ENCODE results near the gene ATP6V0B. TPM values are rescaled to one million over a fixed set of nuclear protein-coding genes. Genes with fewer than 3 reads are reported as not detected.

ATP6V0B gene
- 580 and 705 TPM in 2 replicates for polyA plus RNA-seq
- 239 and 250 TPM in 2 replicates for polyA minus RNA-seq

DNA sequence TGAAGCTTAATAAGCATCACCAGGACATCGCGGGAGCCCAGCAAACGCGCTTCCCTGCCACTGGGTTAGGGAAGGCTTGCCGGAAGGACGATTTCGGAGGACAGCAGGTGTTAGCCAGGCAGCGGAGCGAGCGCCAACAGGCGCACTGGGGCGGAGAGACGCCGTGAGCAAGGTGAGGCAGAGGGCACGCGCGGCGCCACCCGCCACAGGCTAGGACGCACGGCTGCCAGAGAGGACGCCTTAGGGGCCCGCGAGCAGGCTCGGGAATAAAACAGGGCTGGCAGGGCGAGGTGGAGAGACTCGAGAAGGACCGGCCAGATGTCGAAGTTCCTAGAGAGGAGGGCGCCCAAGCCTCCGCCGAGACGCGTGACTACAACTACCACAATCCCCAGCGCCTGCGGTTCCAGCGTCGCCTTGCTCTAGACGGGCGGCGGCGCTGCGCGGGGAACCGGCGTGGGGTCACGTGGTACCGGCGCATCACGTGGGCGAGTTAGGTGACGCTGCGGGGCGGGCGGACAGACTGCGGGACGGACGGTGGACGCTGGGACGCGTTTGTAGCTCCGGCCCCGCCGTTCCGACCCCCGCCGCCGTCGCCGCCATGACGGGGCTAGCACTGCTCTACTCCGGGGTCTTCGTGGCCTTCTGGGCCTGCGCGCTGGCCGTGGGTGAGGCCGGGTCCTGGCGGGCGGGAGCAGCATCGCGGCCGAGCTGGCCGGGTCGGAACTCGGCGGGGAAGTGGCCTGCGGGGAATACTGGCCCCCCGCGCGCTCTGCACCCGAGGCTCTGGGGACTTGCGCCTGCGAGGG, at the start of gene ATP6V0B:
ATP6V0B (plus strand) TSS at position 518 of the 806 bp plus-strand sequence; CDS start at position 599, 81 bp downstream.
- peak; percentile 75 for TF ChIP-seq EP300 (conservative IDR thresholded peaks at IDR 0.05; ENCODE audit: poor library complexity, severe bottlenecking)
- peak; percentile 99 for TF ChIP-seq POLR2AphosphoS5 (IDR thresholded peaks at IDR 0.05)
- TF ChIP-seq TAF1 (IDR thresholded peaks at IDR 0.05; ENCODE audit: low read depth) = peak; percentile 57
- peak; percentile 16 for TF ChIP-seq RAD21 (conservative IDR thresholded peaks at IDR 0.05)
- no peak for TF ChIP-seq SMC3 (conservative IDR thresholded peaks at IDR 0.05; ENCODE audit: poor library complexity)
- TF ChIP-seq MXI1 (conservative IDR thresholded peaks at IDR 0.05; ENCODE audit: poor library complexity, severe bottlenecking) = peak; percentile 78
- TF ChIP-seq, protein P1, sequence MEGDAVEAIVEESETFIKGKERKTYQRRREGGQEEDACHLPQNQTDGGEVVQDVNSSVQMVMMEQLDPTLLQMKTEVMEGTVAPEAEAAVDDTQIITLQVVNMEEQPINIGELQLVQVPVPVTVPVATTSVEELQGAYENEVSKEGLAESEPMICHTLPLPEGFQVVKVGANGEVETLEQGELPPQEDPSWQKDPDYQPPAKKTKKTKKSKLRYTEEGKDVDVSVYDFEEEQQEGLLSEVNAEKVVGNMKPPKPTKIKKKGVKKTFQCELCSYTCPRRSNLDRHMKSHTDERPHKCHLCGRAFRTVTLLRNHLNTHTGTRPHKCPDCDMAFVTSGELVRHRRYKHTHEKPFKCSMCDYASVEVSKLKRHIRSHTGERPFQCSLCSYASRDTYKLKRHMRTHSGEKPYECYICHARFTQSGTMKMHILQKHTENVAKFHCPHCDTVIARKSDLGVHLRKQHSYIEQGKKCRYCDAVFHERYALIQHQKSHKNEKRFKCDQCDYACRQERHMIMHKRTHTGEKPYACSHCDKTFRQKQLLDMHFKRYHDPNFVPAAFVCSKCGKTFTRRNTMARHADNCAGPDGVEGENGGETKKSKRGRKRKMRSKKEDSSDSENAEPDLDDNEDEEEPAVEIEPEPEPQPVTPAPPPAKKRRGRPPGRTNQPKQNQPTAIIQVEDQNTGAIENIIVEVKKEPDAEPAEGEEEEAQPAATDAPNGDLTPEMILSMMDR (IDR thresholded peaks at IDR 0.05; ENCODE audit: poor library complexity, severe bottlenecking) = peak; percentile 60
- no peak for TF ChIP-seq EZH2 (IDR thresholded peaks at IDR 0.05; ENCODE audit: borderline replicate concordance, insufficient read depth, low read length, poor library complexity, severe bottlenecking)
- TF ChIP-seq, protein P2, sequence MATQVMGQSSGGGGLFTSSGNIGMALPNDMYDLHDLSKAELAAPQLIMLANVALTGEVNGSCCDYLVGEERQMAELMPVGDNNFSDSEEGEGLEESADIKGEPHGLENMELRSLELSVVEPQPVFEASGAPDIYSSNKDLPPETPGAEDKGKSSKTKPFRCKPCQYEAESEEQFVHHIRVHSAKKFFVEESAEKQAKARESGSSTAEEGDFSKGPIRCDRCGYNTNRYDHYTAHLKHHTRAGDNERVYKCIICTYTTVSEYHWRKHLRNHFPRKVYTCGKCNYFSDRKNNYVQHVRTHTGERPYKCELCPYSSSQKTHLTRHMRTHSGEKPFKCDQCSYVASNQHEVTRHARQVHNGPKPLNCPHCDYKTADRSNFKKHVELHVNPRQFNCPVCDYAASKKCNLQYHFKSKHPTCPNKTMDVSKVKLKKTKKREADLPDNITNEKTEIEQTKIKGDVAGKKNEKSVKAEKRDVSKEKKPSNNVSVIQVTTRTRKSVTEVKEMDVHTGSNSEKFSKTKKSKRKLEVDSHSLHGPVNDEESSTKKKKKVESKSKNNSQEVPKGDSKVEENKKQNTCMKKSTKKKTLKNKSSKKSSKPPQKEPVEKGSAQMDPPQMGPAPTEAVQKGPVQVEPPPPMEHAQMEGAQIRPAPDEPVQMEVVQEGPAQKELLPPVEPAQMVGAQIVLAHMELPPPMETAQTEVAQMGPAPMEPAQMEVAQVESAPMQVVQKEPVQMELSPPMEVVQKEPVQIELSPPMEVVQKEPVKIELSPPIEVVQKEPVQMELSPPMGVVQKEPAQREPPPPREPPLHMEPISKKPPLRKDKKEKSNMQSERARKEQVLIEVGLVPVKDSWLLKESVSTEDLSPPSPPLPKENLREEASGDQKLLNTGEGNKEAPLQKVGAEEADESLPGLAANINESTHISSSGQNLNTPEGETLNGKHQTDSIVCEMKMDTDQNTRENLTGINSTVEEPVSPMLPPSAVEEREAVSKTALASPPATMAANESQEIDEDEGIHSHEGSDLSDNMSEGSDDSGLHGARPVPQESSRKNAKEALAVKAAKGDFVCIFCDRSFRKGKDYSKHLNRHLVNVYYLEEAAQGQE (IDR thresholded peaks at IDR 0.05; ENCODE audit: borderline replicate concordance) = peak; percentile 42
- H3K9ac ChIP-seq (ENCODE audit: low read length) = peak within 1 kb of the TSS; percentile 95

DNA sequence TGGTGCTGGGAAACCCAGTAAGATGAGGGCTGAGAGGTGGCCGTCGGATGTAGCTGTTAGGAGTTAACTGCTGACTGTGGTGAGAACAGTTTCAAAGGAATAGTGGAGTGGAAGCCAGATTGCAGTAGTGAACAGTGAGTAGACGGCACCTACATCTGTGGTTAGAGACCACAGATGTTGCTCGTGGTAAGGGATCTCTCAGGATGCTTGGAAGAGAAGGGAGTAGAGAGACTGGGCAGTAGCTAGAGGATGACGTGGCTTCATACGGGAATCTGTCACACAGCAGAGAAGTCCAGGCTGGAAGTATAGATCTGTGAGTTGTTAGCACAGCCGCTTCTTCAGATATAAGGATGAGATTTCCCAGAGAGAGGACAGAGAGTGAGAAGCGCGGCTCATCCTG, 48.9 kb upstream of the ATP6V0B start:
- no peaks in the 10 kb centered on the region for H4K20me1 ChIP-seq (ENCODE audit: insufficient read depth)
- H3F3A ChIP-seq (ENCODE audit: insufficient read depth, low read length, poor library complexity, severe bottlenecking) = no peaks in the 10 kb centered on the region
- no peak overlapping the region for H3K4me2 ChIP-seq (ENCODE audit: low read length)
- no peak overlapping the region for H3K27ac ChIP-seq (ENCODE audit: low read length)
- H3K9me3 ChIP-seq (ENCODE audit: low read length) = no peaks in the 10 kb centered on the region
- no peaks in the 10 kb centered on the region for H3K27me3 ChIP-seq (ENCODE audit: insufficient read depth, low read depth, low read length)
- no peaks in the 10 kb centered on the region for H3K9me2 ChIP-seq (ENCODE audit: insufficient read depth, low read length)
- no peak for TF ChIP-seq EP300 (conservative IDR thresholded peaks at IDR 0.05; ENCODE audit: poor library complexity, severe bottlenecking)
- TF ChIP-seq, protein P2 (IDR thresholded peaks at IDR 0.05; ENCODE audit: borderline replicate concordance) = no peak
- TF ChIP-seq EZH2 (IDR thresholded peaks at IDR 0.05; ENCODE audit: borderline replicate concordance, insufficient read depth, low read length, poor library complexity, severe bottlenecking) = no peak
- no peak overlapping the region for H3K9ac ChIP-seq (ENCODE audit: low read length)
- no peak overlapping the region for H3K4me3 ChIP-seq (ENCODE audit: low read length)
- H3K79me2 ChIP-seq (replicated peaks; ENCODE audit: insufficient read depth, low read length) = no peaks in the 10 kb centered on the region
- H3K36me3 ChIP-seq (ENCODE audit: insufficient read depth, low read length) = no peaks in the 10 kb centered on the region
- no peak overlapping the region for H2AFZ ChIP-seq (ENCODE audit: low read depth, low read length)

More for the DNA sequence above, at the start of gene ATP6V0B:
- peak within 1 kb of the TSS; percentile 71 for H2AFZ ChIP-seq (ENCODE audit: low read depth, low read length)
- H3K9me3 ChIP-seq (ENCODE audit: low read length) = no peaks in the 10 kb centered on the region
- no peaks in the 10 kb centered on the region for H3K9me2 ChIP-seq (ENCODE audit: insufficient read depth, low read length)
- H3K27me3 ChIP-seq (ENCODE audit: insufficient read depth, low read depth, low read length) = no peaks in the 10 kb centered on the region
- no peaks in the 10 kb centered on the region for H3F3A ChIP-seq (ENCODE audit: insufficient read depth, low read length, poor library complexity, severe bottlenecking)
- peak within 1 kb of the TSS; percentile 100 for H3K4me2 ChIP-seq (ENCODE audit: low read length)
- peaks cover 3% of the 10 kb centered on the region for H4K20me1 ChIP-seq (ENCODE audit: insufficient read depth)
- H3K4me3 ChIP-seq (ENCODE audit: low read length) = peak within 1 kb of the TSS; percentile 94
- peak within 1 kb of the TSS; percentile 80 for H3K27ac ChIP-seq (ENCODE audit: low read length)
- no peaks in the 10 kb centered on the region for H3K36me3 ChIP-seq (ENCODE audit: insufficient read depth, low read length)
- H3K79me2 ChIP-seq (replicated peaks; ENCODE audit: insufficient read depth, low read length) = peaks cover 32% of the 10 kb centered on the region

Measured in neural cell (in vitro differentiated cells).